ENCODE results near the gene SMTNL1. TPM values are rescaled to one million over a fixed set of nuclear protein-coding genes. Genes with fewer than 3 reads are reported as not detected.
A peak's percentile ranks its signal among the peaks of the same experiment; 100 is the strongest.

SMTNL1 gene
- not detected in 2 replicates for total RNA-seq

DNA sequence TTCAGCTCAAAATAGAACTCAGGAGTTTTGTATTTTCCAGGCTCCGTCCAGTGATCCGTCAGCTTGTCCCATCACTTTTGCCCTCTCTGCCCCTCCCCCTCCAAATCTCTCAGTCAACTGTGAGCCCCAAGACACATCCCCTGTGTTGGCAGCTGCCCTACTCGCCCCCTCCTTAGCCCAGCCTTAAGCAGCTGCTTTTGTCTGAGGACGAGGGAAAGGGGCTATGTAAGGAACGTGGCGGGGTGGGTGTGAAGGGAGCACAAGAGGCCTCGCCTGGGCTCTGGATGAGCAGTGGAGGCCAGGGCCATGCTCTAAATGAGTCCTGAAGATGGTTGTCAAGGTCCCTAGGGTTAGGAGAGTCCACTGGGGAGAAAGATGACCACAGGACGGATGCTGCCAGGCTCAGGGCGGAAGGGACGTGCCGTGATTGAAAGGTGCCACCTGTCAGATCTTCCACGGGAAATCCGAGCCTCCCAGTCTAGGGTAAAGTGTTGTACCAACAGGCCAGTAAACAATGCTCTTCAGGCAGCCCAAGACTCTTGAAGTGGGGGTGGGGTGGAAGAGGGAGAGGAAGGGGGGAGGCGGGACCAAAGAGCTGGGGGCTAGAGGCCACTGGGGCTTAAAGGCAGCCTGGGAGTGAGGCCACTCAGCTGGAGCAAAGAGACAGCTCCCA lies at the start of gene SMTNL1:
Gene SMTNL1, plus strand, starts transcription at position 649 of the 673 bp plus-strand sequence. CDS start 5,048 bp downstream, outside the sequence.
- no peak for DNase-seq (ENCODE audit: low read depth, low spot score)

DNA sequence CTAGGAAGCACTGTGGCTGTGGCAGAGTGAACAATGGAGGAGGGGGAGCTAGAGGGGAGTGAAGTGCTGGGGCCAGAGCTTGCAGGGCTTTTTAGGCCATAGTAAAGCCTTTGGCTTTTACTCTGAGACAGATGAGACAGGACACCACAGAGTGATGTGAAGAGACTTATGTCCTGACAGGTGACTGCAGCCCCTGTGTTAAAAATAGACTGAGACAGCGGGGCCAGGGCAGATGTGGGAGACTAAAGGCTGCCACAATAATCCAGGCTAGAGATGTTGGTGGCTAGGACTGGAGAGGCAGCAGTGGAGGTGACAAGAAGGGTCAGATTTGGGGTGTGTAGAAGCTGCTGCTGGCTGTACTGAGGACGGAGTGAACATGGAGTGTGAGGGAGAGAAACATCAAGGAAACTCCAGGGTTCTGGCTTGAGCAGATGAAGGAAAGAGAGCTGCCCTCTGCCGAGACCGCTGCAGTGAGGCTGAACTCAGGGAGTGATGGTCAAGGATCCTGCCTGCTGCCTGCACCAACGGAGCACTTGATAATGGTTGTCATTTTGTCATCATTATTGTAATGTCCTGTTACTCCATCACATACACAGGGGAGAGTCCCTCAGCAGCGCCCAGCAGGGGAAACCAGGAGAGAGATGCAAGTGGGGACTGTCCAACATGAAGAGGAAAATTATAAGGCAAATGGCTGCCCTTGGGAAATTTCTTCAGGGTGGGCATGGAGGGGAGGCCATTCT lies 49.3 kb upstream of the SMTNL1 start:
- no peak for DNase-seq (ENCODE audit: low read depth, low spot score)

GRCh38 chr11:57490456-57491248 lies 46.7 kb upstream of the SMTNL1 start:
- no peak for DNase-seq (ENCODE audit: low read depth, low spot score)

DNA sequence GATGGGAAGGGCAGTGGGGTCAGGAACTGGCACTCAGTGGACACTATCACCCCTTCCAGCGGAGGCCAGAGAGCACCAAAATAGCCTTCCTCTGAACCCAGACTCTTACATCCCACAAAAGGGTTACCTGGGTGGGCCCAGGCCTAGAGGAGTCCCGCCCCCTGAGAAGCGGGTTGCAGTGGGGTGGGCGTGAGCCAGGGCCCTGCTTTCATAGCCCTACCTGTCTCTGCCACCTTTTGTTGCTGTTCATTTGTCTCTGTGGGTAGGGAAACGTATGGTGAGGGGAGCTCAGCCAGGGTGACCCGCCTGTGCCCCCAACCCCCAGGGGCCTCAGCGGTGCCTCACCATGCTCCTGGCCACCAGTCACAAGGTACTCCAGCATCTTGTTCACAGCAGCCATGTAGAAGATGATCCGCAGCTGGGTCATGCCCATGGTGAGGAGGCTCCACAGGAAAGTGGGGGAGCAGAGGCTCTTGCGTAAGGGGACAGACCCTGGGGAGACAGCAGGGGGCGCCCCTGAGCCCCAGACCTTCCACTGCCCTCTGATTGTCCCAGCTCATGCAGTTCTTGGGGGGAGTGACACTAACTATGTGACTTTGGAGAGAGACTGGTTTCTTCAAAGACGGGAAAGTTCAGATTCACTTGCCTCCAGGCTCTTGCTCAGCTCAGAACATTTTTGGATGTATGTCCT lies 45.9 kb upstream of the SMTNL1 start:
- DNase-seq (ENCODE audit: low read depth, low spot score) = no peak

DNA sequence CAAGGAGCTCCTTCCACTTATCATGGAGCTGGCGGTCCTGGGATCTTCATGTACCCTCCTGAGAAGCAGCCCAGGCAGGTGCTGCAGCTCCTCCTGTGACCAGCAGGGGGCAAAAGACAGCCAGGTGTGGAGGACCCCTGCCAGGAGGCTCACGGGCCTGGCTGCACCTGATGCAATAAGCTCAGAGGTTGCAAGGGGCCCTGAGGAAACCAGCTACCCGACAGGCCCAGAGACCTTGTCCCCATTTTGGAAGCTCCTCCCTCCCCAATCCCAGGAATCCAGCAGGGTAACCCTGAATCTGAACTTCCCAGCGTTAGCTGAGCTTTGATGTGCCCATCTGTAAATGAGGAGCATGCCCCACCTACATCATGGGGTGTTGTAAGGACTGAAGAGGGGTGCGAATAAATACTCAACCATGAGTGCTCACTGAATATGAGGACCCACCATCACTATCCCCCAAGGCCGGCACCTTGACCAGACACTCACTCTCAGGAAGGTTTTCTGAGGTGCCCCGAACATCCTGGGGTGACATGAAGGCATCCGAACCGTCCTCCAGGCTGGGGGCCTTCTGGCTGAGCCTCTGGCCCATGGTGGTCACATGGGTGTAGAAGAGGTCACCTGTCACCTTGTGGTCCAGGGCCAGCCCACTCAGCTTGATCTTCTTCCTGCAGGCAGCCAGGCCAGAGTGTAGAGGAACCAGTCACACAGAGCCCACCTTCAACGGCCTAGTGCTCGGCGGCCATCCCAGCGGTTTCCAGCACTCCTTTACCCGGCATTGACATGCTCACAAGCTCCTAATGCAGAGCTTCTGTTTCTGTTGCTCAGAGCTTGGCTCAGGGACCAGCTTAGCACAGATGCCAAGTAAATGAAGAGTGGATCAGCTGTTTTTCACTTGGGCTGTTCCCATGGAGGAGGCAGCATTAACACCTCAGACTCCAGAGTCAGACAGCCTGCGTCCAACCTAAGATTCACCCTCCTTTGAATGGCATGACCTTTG lies 43.6 kb upstream of the SMTNL1 start:
- DNase-seq (ENCODE audit: low read depth, low spot score) = no peak

DNA sequence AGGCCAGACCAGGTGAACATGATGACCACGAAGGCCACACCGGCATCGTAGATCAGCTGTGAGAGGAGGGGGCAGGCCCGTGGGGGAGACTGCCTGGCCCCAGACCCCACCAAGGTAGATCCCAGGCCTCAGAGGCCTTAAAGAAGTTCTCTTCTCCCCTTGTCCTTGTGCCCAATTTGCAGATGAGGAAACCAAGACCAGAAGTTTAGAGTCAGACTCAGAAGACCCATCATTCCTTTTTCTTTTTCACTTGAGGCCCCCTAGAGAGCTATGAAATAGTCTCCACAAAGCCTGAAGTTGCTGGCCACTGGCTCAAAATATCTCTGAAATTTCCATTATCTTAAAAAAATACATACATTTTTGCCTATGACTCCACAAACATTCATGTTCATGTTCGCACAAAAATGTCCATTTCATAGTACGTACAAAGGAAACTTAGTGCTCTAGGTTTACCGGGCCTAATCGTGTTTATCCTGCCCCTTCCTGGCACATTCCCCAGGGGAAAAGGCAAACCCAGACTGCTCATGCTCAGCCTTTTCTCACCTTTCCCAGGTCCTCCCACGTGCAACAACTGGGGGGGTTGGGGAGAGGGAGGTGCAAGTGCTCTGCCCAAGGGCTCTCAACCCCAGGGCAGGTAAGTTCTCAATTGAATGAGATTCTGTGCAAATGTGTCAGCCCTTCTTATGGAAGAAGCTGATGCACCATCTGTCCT lies 41.1 kb upstream of the SMTNL1 start:
- DNase-seq (ENCODE audit: low read depth, low spot score) = no peak

- no peak for DNase-seq (ENCODE audit: low read depth, low spot score)
These were observed 39.8 kb upstream of the SMTNL1 start for GRCh38 chr11:57497303-57498247.

GRCh38 chr11:57498540-57498939 lies 38.9 kb upstream of the SMTNL1 start:
- no peak for DNase-seq (ENCODE audit: low read depth, low spot score)

DNA sequence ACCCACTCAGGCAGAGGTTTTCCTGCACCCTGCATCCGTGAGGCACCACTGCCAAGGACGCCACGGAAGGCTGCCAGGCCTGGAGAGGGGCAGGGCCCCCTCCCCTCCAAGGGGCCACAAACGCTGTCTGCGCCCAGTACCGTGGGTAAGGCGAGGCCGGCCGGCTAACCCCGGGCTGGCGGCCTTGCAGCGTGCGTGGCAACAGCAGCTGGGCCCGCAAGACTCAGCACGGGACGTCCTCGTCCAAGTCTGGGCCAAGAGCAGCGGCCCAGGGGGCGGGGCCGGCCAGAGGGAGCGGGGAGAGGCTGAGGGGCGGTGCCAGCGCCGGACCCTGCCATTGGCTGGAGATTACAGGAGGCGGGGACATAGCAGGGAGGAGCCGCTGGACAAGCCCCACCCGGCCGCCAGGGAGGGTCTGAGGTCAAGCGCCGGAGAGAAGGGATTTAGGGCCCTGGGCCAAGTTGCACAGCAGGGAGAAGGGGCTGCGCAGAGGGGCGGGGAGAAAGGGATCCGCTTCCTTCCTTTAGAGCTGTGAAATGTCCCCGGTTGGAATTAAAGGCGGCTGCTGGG lies 37.9 kb upstream of the SMTNL1 start:
- DNase-seq (ENCODE audit: low read depth, low spot score) = peak; percentile 62

DNA sequence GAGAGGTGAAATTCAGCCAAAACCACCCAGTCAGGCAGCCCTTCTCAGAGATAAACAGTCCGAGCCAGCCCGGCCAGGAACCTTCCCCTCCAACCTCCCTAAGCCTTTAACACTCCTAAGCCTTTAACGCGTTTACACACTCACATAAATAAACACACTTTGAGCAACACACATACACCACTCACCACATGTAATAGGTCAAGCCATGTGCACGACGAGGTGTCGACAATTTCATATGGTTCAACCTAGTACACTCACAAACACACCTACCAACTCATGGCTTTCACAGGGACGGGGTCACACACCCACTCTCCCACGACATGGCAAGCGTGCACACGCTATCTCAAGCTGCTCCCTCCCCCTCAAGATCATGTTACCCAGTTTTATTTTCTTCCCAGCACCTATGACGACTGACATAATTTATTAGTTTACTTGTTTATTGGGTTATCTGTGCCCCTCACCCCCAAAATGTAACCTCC lies 37.4 kb upstream of the SMTNL1 start:
- DNase-seq (ENCODE audit: low read depth, low spot score) = no peak

DNA sequence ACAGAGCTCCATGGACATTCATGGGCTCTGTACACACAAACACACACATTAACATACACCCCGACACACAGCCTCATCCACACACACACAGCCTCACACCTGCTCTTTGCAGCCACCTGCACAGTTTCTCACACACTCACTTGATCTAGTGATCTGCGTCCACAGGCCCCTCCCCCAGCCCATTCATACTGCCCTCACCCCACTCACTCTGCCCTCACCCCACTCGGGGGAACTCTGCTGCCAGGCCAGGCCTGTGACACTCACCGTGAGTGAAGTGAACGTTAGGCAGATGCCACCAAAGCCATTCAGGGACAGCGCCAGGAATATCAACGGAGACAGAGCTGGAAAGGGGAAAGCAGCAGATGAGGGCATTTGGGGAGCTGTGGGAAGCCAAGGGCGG lies 36.9 kb upstream of the SMTNL1 start:
- no peak for DNase-seq (ENCODE audit: low read depth, low spot score)

GRCh38 chr11:57500926-57501325 lies 36.5 kb upstream of the SMTNL1 start:
- no peak for DNase-seq (ENCODE audit: low read depth, low spot score)

DNA sequence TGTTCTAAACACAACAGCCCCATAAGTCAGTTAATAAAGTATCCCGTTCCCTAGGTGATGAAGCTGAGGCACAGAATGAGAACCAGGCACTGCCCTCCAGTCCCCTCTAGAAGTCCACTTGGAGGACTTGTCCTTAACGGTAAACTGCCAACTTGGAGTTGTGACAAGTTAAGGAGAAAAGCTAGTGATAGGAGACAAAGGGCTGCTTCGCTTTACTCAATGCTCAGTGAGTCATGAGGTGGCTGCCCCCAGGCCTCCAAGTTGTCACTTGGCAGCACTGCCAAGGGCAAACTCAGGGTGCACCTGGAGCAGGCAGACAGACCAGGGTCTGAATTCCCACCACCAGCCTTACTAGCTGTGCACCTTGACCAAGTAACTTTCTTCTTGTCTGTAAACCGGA lies 35.4 kb upstream of the SMTNL1 start:
- no peak for DNase-seq (ENCODE audit: low read depth, low spot score)

- no peak for DNase-seq (ENCODE audit: low read depth, low spot score)
These were observed 35.0 kb upstream of the SMTNL1 start for GRCh38 chr11:57502376-57502775.

DNA sequence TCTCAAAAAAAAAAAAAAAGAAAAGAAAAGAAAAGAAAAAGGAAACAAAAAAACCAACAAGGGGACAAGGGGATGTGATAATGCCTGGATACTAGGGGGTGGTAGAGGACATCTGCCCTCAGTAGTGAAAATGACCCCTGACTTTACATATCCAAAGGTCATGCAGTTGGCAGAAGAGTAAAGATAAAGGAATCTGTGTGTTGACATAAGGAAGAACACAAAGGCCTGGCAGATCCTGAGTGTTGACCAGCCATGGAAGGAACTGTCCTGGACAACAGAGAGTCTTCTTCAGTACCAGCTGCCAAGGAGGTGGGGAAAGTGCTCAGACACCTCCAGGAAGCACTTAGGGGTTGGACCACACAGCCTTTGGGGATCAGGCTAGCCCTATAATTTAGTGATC lies 34.5 kb upstream of the SMTNL1 start:
- no peak for DNase-seq (ENCODE audit: low read depth, low spot score)

GRCh38 chr11:57504511-57504910 lies 32.9 kb upstream of the SMTNL1 start:
- no peak for DNase-seq (ENCODE audit: low read depth, low spot score)

DNA sequence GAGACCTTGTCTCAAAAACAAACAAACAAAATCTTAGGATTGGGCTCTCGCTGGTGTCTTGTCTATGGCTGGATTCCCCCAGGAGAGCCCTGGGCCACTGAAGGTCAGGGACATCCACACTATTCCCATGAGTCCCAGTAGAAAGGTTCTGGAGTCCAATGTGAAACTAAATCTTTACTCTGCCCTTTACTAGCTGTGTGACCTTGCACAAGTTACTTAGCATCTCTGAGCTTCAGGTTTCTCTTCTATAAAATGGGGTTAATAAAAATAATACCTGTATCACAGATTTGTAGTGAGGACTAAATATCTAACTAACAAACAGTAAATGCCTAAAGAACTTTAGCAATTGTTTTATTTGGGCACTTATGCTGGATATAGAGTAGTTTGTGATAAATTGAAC lies 30.9 kb upstream of the SMTNL1 start:
- no peak for DNase-seq (ENCODE audit: low read depth, low spot score)

All from pulmonary artery endothelial cell (primary cell).